GM21576 (cell line): ENCODE data around the gene TBR1.

Experiments used
- ATAC-seq: cut with Tn5 transposase; IDR thresholded peaks from one replicate; pipeline ENCODE4 v1.9.1; 2021; ENCODE audit warnings: mild to moderate bottlenecking, moderate library complexity; ENCODE audit not compliant: unreplicated experiment

TBR1 gene

GRCh38 chr2:161415987-161416707 is at the start of gene TBR1:
TSS of gene TBR1 (plus strand) at chr2:161416297. CDS start at chr2:161416411, 114 bp downstream.
- no peak for ATAC-seq

GRCh38 chr2:161367675-161368074 is 48.4 kb upstream of the TBR1 start:
- ATAC-seq = no peak

- ATAC-seq = no peak
Measured at GRCh38 chr2:161369311-161369710, 46.8 kb upstream of the TBR1 start.

- no peak for ATAC-seq
Measured at GRCh38 chr2:161370981-161371380, 45.1 kb upstream of the TBR1 start.

GRCh38 chr2:161371869-161372268 is 44.2 kb upstream of the TBR1 start:
- ATAC-seq = no peak

GRCh38 chr2:161373942-161374341 is 42.2 kb upstream of the TBR1 start:
- no peak for ATAC-seq

DNA sequence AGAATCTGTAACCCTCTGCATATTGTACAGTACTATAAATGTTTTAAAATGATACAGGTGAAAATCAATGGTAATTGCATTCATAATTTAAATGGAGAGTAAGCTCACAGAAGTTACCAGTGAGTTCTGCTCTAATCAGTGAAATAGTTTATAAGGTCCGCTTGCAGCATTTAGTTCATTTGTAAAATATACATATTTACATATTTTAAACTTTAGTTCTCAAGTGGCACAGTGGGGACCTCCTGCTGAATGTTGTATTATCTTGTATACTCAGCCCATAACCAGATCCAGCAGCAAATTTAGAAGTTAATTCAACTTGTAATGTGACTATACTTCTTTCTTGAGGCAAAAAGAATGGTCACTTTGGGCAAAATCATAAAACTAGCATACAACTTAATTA is 41.7 kb upstream of the TBR1 start:
- no peak for ATAC-seq

DNA sequence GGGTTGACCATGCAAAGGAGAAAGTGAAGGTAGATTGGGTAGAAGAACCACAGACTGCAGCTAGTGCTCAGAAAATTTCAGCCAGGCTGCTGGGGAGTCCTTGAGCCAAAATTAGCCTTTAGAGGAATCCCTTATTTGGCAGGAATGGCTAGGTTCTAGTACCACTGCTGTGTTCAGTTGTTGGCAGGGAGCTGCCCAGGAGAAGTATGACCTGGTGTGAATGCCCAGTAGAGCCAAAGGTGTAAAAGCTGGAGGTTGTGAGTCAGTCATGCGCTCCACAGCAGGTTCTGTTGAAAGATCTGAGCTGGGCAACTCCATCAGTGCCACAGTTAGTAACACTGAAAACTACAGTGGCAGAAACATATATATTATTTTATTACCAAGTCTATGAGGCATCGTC is 36.4 kb upstream of the TBR1 start:
- no peak for ATAC-seq

DNA sequence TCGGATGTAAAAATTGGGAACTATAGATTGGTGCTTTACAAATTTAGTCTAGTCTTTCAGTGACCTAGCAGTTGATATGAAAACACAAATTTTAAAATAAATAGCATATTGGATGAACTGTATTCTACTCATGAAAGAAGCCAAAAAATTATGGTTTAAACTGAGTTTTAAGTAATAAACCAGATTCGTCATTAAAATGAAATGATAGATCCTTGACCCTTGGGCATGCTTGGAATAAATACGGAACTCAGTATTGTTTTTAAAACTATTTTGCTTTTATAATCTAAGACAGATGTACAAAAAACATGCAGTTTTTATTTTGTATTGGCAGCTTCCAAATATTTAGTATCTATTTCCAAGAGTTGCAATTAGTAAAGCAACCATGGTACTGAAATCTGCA is 34.6 kb upstream of the TBR1 start:
- ATAC-seq = no peak

DNA sequence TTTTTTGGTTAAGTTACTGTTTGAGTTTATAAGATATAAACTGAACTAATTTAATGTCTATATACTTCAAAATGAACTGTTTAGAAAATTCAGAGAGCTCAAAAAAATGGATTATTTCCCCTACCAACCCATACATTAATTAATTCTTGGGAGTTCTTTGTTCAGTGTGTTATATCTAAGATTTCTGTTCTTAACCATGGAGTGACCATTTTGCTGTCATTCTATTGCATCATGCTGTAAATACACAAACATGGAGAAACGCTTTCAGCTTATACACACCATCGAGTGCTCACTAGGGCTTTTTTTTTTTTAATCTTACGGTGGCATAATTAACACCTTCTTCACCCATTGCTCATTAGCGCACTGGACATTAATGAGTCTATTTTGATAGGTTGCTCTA is 33.4 kb upstream of the TBR1 start:
- no peak for ATAC-seq

DNA sequence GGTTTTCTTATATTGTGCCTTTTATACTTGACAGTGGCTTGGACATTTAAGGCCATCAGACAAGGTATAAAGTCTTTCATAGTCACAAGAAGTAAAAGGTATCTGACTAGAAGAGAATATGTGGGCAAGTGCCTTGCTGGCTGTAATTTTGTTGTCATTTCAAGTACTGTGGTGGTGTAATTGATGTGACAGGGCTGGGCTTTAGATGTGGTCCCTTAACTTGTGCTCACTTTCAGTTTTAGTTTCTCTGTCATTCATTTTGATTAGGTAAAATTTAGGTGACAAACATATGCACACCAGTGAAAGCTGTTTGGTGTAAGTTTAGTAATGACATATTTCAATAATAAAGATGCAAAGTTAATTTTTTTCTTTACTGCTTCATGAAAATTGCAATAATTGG is 31.2 kb upstream of the TBR1 start:
- peak; percentile 63 for ATAC-seq

- peak; percentile 57 for ATAC-seq
Measured at GRCh38 chr2:161386228-161386824, 29.8 kb upstream of the TBR1 start.

DNA sequence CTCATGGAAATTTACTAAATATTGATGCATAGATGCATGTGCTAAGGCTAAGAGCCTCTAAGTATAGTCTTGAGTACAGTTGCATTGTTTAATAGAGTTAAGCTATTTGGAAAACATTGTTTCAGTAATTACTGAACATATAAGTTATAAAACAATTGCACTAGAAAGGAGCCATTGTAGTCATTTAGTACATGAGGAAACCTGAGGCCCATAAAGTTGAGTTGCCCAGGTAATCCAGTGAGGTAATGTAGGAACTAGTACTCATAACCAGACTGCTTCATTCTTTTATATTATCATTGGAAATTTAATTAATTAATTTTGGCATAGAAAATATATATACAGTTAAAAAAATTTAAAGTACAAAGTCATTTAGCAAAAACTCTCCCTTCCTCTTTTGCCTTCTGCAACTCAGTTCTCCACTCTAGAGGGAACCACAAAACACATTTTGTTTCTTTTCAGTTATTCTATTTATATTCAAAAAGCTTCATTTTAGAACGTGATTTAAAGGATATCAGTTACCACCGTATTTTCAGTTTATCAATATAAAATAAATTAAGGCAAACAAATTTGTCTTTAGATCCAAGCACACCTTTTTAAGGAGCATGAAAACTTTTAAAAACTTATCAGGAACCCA is 27.8 kb upstream of the TBR1 start:
- peak; percentile 35 for ATAC-seq

GRCh38 chr2:161391737-161392506 is 24.2 kb upstream of the TBR1 start:
- ATAC-seq = no peak

DNA sequence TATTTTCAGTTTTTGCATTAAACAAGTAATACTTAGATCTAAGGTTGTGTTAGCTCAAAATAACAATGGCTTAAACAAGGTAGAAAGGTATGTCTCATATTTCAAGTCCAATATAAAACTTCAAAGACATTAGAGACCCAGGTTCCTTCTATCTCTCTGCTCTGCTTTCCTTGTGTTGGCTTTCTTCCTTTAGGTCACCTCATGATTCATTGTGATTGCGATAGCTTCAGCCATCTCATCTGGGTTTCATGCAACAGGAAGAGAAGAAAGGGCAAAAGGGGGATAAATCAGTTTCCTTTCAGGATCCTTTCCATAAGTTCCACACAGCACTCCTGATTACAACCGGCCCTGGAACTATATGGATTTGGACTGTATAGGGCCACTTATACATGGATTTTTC is 16.0 kb upstream of the TBR1 start:
- ATAC-seq = no peak

DNA sequence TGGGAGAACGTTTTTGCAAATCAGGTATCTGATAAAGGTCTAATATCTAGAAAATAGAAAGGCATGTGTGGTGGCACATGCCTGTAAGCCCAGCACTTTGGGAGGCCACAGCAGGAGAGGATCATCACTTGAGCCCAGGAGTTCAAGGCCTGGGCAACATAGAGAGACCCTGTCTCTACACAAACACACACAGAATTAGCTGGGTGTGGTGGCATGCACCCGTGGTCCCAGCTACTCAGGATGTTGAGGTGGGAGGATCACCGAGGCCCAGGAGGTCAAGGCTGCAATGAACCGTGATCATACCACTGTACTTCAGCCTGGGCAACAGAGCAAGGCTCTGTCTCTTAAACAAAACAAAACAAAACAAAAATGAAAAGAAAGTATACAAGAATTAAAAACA is 13.8 kb upstream of the TBR1 start:
- ATAC-seq = no peak

- ATAC-seq = no peak
Measured at GRCh38 chr2:161406316-161406715, 9.8 kb upstream of the TBR1 start.

DNA sequence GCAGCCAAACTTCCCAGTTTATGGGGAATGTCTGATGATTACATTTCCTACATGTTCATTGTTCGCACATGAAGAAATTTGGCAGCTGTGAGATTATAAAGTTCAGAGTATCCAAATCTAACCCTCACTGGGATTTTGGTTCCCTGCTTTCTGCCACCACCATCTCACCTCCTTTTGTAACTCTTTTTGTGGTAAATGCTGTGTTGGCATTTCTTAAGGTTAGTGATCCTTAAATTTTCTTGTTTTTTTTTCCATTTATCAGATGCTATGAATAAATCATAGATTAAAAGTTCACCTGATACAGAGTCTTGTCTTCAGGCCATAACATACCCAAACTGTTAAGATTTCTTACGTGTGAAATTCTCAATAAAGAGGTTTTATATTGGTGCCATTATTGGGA is 8.5 kb upstream of the TBR1 start:
- ATAC-seq = no peak

DNA sequence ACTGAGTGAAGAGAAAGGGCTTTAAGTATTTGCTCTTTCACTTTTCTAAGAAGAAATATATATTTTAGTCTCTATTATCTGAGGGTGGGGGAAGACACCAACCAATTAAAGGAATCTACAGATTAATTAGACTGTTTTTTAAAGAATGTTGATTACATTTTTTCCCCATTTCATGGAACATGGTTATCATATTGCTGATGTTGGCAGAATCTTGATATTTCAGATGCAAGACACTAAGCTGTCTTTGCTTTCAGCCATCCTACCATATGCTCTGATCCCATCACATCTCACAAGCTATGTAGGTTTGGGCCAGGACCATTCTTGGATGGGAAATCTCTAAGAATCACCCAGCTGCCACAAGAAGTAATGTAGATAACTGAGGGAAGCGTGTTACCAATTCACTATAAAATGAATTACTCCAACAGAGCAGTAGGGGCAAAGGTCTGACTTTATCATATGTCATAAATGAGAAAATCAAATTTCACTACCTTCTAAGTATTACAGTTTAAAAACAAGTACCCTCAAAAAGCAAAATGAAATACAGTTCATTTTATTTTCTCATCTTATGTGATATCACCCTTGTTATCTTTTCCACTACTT is 6.7 kb upstream of the TBR1 start:
- ATAC-seq = no peak

- no peak for ATAC-seq
Measured at GRCh38 chr2:161412346-161412745, 3.8 kb upstream of the TBR1 start.
